ELR (cell line): Measurements from ENCODE around the gene CEP290.

Experiments
- DNase-seq: peaks from one replicate; pipeline ENCODE4 v3.0.0-alpha.2; 2015; ENCODE audit warnings: low read depth

The CEP290 gene

GRCh38 chr12:88141774-88142609, at the start of gene CEP290, which contains the start of gene TMTC3:
TSS of gene CEP290 (minus strand) at chr12:88142088. CDS start at chr12:88141307, 781 bp downstream.
TSS of gene TMTC3 (plus strand) at chr12:88142307. CDS start at chr12:88148316, 6,009 bp downstream.
- peak; percentile 100 for DNase-seq

- peak; percentile 81 for DNase-seq
These were observed 46.3 kb upstream of the CEP290 start for GRCh38 chr12:88188180-88188579.

- no peak for DNase-seq
These were observed 45.7 kb upstream of the CEP290 start for GRCh38 chr12:88187571-88187970.

- peak; percentile 85 for DNase-seq
These were observed 44.1 kb upstream of the CEP290 start for GRCh38 chr12:88185988-88186387.

- DNase-seq = no peak
These were observed 43.4 kb upstream of the CEP290 start for GRCh38 chr12:88185279-88185678.

GRCh38 chr12:88184196-88184595, 42.3 kb upstream of the CEP290 start:
- no peak for DNase-seq

GRCh38 chr12:88182416-88182815, 40.5 kb upstream of the CEP290 start:
- peak; percentile 20 for DNase-seq

GRCh38 chr12:88181881-88182280, 40.0 kb upstream of the CEP290 start:
- DNase-seq = no peak

- DNase-seq = no peak
These were observed 37.6 kb upstream of the CEP290 start for GRCh38 chr12:88179436-88180014.

GRCh38 chr12:88175544-88175943, 33.7 kb upstream of the CEP290 start:
- DNase-seq = no peak

- DNase-seq = peak; percentile 86
These were observed 31.0 kb upstream of the CEP290 start for GRCh38 chr12:88172844-88173407.

- DNase-seq = no peak
These were observed 25.5 kb upstream of the CEP290 start for GRCh38 chr12:88167384-88167783.

GRCh38 chr12:88166179-88166578, 24.3 kb upstream of the CEP290 start:
- no peak for DNase-seq

- no peak for DNase-seq
These were observed 21.5 kb upstream of the CEP290 start for GRCh38 chr12:88163371-88163770.

GRCh38 chr12:88156075-88156654, 14.3 kb upstream of the CEP290 start:
- DNase-seq = no peak

- DNase-seq = peak; percentile 75
These were observed 12.1 kb upstream of the CEP290 start for GRCh38 chr12:88153959-88154358.

GRCh38 chr12:88150063-88150462, 8.2 kb upstream of the CEP290 start:
- no peak for DNase-seq

GRCh38 chr12:88145567-88146505, 3.9 kb upstream of the CEP290 start:
- no peak for DNase-seq

- DNase-seq = no peak
These were observed 2.9 kb upstream of the CEP290 start for GRCh38 chr12:88144546-88145468.

GRCh38 chr12:88144037-88144436, 2.1 kb upstream of the CEP290 start:
- DNase-seq = no peak

GRCh38 chr12:88142610-88142991, 713 bp upstream of the CEP290 start:
- no peak for DNase-seq
